Gastrocnemius medialis (tissue), 4 donors: Measurements from ENCODE around the gene BMERB1. TPM values are rescaled to one million over a fixed set of nuclear protein-coding genes. Genes with fewer than 3 reads are reported as not detected.

Source experiments
- ATAC-seq, 2 donors: fragments of 150-250 bp; one replicate each; pipeline ENCODE4 v1.9.1; 2016
- DNase-seq, 2 donors: peaks; one replicate each; pipeline ENCODE4 v3.0.0-alpha.2; 2019
- H3K27ac ChIP-seq, 4 donors: fragments of 200-600 bp; sonication (generic); 1 replicate in 1 of 4; 2 replicates in 3 of 4; pipeline ENCODE4 v1.5.1; 2016 to 2018; ENCODE audit warnings: mild to moderate bottlenecking in 2 of 4, moderate library complexity in 1 of 4
- H3K27me3 ChIP-seq, 3 donors: fragments of 200-600 bp; sonication (generic) in 2 of 3; 1 replicate in 1 of 3; 2 replicates in 2 of 3; pipeline versions ENCODE4 v1.5.1 to v1.6.0; 2016 to 2019; ENCODE audit warnings: mild to moderate bottlenecking in 1 of 3, moderate library complexity in 1 of 3
- H3K36me3 ChIP-seq, 2 donors: fragments of 200-600 bp; sonication (generic) in 1 of 2; one replicate each; pipeline ENCODE4 v1.5.1; 2017 to 2018
- H3K4me1 ChIP-seq, 2 donors: fragments of 200-600 bp; sonication (generic) in 1 of 2; one replicate each; pipeline ENCODE4 v1.5.1; 2016 to 2017; ENCODE audit warnings: mild to moderate bottlenecking in 2 of 2
- H3K4me3 ChIP-seq, 4 donors: fragments of 200-600 bp; sonication (generic) in 3 of 4; 1 replicate in 1 of 4; 2 replicates in 3 of 4; pipeline ENCODE4 v1.5.1; 2016 to 2019; ENCODE audit warnings: mild to moderate bottlenecking in 2 of 4
- H3K9me3 ChIP-seq, 3 donors: fragments of 200-600 bp; sonication (generic) in 2 of 3; 1 replicate in 1 of 3; 2 replicates in 2 of 3; pipeline ENCODE4 v1.5.1; 2016 to 2019
- CTCF ChIP-seq, 5 experiments: fragments of 450-650 bp in 3 of 5; fragments of 200-600 bp in 2 of 5; sonication (generic) in 2 of 5; IDR thresholded peaks in 4 of 5; conservative IDR thresholded peaks in 1 of 5; 1 replicate in 4 of 5; 2 replicates in 1 of 5; pipeline ENCODE4 v1.5.1; 2016 to 2019; ENCODE audit warnings: antibody characterized with exemption in 5 of 5, mild to moderate bottlenecking in 3 of 5, moderate library complexity in 3 of 5
- POLR2A ChIP-seq, 2 donors: fragments of 450-650 bp; IDR thresholded peaks; one replicate each; pipeline ENCODE4 v1.6.1; 2017; ENCODE audit warnings: antibody characterized with exemption in 2 of 2, mild to moderate bottlenecking in 2 of 2, moderate library complexity in 2 of 2
- in situ Hi-C, 4 donors: fragments of 200-750 bp; cut with MboI; loops; one replicate each; pipeline versions ENCODE4 v1.15.0 to v1.8.0; 2017; ENCODE audit warnings: low sequenced_read_pairs in 4 of 4
- intact Hi-C: fragments of 100-400 bp; cut with DNase I; formaldehyde crosslinking; loops from one replicate; pipeline ENCODE4 v1.15.1; 2023; ENCODE audit warnings: low total_unique reads
- total RNA-seq, 4 donors: library from RNA; depleted of rRNA; stranded (reverse); fragments of >200 nt; gene quantifications; one replicate each; pipeline versions ENCODE4 v1.1.0 to v1.2.3, GENCODE V29; 2016

The BMERB1 gene
- total RNA-seq, 4 donors from 2014 or later, result 112 to 392 (median 237) TPM

GRCh38 chr16:15526097-15526496, 91.7 kb downstream of the BMERB1 start:
- ATAC-seq, result no peak
- H3K36me3 ChIP-seq, result no peaks in the 10 kb centered on the region
- intact Hi-C loops, result no loop called here

GRCh38 chr16:15526731-15527130, 92.3 kb downstream of the BMERB1 start:
- in situ Hi-C loops (no loop called here), intact Hi-C loops (no loop called here)
- Histone ChIP-seq H3K4me3 (no peak overlapping the region), H3K4me1 (peaks cover 16 to 25% of the 10 kb centered on the region in 2 donors), H3K36me3 (no peaks in the 10 kb centered on the region), H3K27ac (no peak overlapping the region), H3K27me3 (no peaks in the 10 kb centered on the region), H3K9me3 (no peaks in the 10 kb centered on the region)
- no peak for ATAC-seq
- no peak for TF ChIP-seq POLR2A (IDR thresholded peaks at IDR 0.05)
- no peak for TF ChIP-seq CTCF (IDR thresholded peaks at IDR 0.05 in 4 of 5, conservative IDR thresholded peaks at IDR 0.05 in 1 of 5)
- no peak for DNase-seq

More at GRCh38 chr16:15526097-15526496, 91.7 kb downstream of the BMERB1 start:
- no peak overlapping the region for H3K4me3 ChIP-seq
- no peak overlapping the region for H3K27ac ChIP-seq
- TF ChIP-seq POLR2A (IDR thresholded peaks at IDR 0.05) (no peak), CTCF (IDR thresholded peaks at IDR 0.05 in 4 of 5, conservative IDR thresholded peaks at IDR 0.05 in 1 of 5) (no peak)
- no peaks in the 10 kb centered on the region for H3K9me3 ChIP-seq
- H3K27me3 ChIP-seq, result no peaks in the 10 kb centered on the region
- in situ Hi-C loops, result no loop called here
- no peak for DNase-seq
- H3K4me1 ChIP-seq, result peaks cover 18 to 25% of the 10 kb centered on the region in 2 donors

- ATAC-seq, result no peak
- Histone ChIP-seq H3K27me3 (no peaks in the 10 kb centered on the region), H3K27ac (no peak overlapping the region), H3K36me3 (no peaks in the 10 kb centered on the region), H3K4me1 (peaks cover 0 to 1% of the 10 kb centered on the region in 2 donors), H3K9me3 (no peaks in the 10 kb centered on the region), H3K4me3 (no peak overlapping the region)
- TF ChIP-seq CTCF (IDR thresholded peaks at IDR 0.05 in 4 of 5, conservative IDR thresholded peaks at IDR 0.05 in 1 of 5) (no peak), POLR2A (IDR thresholded peaks at IDR 0.05) (no peak)
- no peak for DNase-seq
- in situ Hi-C loops, result no loop called here
- intact Hi-C loops, result no loop called here
Measured at GRCh38 chr16:15529673-15530072, 95.3 kb downstream of the BMERB1 start.

GRCh38 chr16:15530085-15530484, 95.7 kb downstream of the BMERB1 start:
- DNase-seq (no peak), ATAC-seq (no peak)
- intact Hi-C loops, result no loop called here

More at GRCh38 chr16:15530085-15530484, 95.7 kb downstream of the BMERB1 start:
- no peaks in the 10 kb centered on the region for H3K27me3 ChIP-seq
- TF ChIP-seq CTCF (IDR thresholded peaks at IDR 0.05 in 4 of 5, conservative IDR thresholded peaks at IDR 0.05 in 1 of 5) (no peak), POLR2A (IDR thresholded peaks at IDR 0.05) (no peak)
- H3K27ac ChIP-seq, result no peak overlapping the region
- no peaks in the 10 kb centered on the region for H3K9me3 ChIP-seq
- in situ Hi-C loops, result no loop called here
- no peak overlapping the region for H3K4me3 ChIP-seq
- H3K36me3 ChIP-seq, result no peaks in the 10 kb centered on the region
- H3K4me1 ChIP-seq, result no peaks in the 10 kb centered on the region
